NCI-H1417 treated with DMSO at 0.1 percent for 48 hours (cell line): Measurements from ENCODE around the gene ZBBX.

Source experiments
- DNase-seq: peaks from one replicate; lab custom pipeline; 2025; lab: John Stamatoyannopoulos, UW

The ZBBX gene

DNA sequence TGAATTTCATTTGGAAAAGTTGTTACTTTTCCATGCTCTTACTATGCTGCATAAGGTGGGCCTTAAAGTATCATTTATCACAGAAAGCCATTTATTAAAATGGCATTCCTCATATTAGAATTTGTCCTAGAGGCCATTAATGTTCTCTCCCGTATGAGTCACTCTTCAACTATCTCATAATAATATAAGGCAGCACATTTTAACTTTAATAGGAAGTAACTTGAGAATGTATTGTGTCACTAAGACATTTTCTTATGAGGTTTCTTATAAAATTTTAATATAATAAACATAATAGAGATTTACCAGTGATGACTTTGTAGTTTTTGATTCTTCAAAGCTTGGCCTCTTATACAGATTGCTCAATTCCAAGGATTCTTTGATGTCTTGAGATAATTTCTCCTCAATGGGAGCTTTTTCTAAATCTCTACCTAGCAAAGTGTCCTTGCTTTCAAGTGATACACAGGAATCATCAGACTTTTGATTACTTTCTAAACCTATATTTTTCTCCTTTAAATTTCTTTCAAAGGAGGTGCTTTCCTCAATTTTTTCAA lies 74.7 kb downstream of the ZBBX start:
- DNase-seq, result no peak

DNA sequence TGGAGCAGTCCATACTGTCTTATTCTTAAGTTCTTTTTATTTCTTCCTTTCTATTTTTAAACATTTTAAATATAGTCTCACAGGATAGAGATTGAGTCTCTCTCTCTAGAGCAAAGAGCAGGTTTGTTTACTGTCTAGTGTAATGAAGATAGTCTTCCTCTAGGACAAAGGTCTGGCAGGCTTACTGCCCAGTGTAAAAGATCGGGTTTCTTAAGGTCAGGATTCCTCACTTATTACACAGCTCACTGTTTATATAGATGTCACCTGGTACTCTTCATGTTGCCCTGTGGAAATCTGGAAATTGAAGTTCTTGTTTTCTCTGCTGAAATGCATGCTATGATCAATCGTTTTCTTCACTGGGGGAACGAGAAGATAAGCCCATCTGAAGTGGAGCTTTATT lies 76.0 kb downstream of the ZBBX start:
- DNase-seq, result no peak

DNA sequence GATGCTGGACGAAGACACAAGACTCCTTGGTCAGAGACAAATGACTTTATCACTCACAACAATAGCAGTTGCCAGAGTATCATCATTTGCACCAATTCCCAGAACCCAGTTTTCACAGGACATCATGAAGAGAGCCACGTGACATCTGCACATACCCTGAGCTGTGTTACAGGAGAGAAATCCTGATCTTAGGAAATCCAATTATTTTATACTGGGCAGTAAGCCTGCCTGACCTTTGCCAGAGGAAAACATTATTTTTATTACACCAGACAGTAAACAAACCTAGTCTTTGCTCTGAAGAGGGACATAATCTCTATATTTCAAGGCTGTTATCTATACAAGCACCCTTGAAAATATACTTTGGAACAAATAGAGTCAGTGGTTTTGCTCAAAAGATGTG lies 77.4 kb downstream of the ZBBX start:
- no peak for DNase-seq

DNA sequence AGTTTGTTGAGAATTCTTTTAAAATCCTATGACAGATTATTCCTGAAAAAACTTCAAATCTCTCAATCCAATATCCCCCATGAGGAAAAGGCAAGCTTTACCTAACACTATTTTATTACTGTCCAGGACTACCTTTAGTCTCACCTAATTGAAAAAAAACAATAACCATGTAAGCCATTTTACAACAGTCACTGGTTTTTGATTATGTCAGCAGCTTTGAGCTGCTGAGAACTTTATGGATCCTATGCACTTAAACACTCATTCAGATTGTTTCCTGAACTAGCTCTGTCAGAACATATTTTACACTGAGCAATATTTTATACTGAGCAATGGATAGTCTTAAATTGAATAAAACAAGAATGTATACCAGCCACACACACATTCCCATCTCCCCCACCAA lies 79.9 kb downstream of the ZBBX start:
- no peak for DNase-seq

DNA sequence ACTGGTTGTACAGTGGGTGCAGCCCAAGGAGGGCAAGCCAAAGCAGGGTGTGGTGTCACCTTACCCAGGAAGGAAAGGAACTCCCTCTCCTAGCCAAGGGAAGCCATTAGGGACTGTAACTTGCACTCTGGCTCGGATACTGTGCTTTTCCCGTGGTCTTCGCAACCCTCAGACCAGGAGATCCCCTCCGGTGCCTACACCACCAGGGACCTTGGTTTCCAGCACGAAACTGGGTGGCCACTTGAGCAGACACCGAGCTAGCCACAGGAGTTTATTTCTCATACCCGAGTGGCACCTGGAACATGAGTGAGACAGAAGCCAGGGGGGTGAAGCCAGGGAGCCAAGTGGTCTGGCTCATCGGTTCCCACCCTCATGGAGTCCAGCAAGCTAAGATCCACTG lies 90.7 kb downstream of the ZBBX start:
- DNase-seq, result no peak

DNA sequence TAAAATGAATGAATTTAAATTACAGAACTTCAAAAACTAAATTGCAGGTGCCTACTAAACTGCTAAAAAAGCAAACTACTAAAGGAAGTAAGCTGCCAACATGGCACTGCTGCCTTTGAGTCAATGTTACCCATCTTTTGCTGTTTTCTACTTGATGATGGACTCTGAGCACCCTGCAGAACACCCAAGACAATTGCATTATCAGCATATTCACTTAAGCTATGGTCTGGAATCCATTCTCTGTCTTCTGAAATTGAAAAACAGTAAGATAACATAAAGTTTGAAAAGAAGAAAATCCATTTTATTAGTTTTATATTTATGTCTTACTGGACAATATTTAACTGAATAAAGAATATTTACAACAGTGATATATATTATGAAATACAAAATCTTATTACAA lies 91.4 kb downstream of the ZBBX start:
- DNase-seq, result no peak

DNA sequence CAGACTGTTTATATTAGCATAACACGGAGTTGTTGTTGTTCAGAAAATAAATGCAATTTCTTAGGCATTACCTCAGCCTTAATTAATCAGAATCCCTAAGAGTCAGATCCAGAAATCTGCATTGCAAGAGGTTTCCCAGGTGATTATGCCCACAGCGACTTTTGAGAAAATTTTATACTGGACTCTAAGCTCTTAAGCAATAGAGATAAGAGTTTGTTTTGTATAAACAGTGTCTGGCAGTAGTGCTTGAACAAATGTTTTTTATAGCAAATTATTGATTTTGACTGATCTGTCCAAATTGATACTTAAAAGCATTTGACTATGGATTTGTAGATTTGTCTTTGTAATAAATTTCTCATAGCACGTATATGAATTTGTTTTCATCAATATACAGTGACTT lies 92.8 kb downstream of the ZBBX start:
- DNase-seq, result no peak

DNA sequence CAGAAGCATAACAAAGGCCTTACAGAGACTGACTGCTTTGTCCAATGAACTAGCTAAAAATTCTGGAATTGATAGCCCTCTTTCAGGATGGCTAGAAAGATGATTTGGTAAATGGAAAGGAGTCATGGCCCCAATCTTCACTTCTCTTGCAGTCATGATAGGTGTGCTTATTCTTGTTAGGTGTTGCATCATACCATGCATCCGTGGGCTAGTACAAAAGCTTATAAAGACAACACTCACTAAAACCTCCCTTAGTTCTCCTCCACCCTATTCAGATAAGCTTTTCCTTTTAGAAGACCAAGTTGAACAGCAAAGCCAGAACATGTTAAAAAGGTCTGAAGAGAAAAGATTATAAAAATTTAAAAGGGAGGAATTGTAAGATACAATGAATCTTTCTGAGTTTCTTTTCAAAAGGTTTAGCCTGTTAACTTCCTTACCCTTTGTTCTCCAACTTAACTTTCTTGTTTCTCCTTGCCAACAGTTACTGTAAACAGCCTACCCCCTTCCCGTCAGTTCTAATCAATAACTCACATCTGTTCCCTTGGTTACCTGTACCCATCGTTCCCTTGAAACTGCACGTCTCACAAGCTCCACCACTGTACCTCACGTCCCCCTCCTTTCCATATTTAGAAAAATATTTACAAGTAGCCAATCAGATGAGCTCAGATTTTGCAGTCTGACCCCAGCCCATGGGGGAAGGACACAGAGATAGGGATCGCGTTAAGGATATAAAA lies 105.8 kb downstream of the ZBBX start:
- DNase-seq, result no peak

DNA sequence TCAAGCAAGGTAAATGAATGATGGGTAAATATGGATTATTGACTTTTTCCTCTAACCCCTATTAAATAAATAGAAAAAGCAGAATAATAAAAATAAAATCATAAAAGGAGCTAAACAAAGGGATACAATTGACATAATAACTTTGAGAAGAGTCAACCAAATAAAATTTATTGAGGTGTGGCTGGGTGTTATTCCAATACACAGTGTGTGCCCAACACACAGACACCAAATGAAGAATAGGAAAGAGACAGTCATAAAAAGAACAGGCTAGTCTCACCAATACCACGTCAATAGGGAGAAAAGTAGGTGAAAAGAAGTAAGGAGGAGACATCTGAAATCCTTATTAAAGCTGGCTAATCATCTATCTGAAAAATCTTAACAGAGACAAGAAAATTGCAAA lies 127.1 kb downstream of the ZBBX start:
- no peak for DNase-seq

DNA sequence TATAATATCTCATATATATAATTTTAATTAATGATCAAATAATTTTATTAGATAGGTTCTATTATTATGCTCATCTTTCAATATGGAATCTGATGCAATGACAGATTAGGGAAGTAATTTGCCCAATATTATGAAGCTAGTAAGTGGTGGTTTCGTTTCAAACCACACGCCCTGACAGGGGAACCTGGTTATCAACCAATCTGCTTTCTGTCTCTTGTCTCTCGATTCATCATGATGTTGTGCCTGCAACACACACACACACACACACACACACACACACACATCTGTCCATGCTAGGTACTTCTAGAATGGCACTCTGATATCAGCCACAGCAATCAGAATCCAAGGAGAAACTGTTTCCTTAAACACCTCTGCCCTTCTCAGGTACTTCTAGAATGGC lies 128.4 kb downstream of the ZBBX start:
- no peak for DNase-seq

DNA sequence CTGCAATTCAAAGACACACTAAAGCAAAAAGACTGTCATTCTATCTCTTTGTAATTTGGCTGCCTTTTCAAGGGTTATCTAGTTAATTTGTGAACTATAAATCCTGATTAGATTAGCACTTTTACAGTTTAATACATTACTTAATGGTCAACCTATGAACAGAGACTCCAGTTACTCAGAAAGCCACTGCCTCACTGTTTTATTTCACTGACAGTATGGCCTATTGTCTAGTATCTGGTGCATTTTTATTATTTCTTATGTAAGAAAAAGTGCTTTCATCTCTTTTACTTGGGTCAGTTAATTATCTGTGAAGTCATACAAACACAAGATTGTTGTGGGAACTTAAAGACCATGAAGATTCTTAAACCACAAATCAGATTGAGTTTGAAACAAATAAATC lies 133.8 kb downstream of the ZBBX start:
- no peak for DNase-seq

DNA sequence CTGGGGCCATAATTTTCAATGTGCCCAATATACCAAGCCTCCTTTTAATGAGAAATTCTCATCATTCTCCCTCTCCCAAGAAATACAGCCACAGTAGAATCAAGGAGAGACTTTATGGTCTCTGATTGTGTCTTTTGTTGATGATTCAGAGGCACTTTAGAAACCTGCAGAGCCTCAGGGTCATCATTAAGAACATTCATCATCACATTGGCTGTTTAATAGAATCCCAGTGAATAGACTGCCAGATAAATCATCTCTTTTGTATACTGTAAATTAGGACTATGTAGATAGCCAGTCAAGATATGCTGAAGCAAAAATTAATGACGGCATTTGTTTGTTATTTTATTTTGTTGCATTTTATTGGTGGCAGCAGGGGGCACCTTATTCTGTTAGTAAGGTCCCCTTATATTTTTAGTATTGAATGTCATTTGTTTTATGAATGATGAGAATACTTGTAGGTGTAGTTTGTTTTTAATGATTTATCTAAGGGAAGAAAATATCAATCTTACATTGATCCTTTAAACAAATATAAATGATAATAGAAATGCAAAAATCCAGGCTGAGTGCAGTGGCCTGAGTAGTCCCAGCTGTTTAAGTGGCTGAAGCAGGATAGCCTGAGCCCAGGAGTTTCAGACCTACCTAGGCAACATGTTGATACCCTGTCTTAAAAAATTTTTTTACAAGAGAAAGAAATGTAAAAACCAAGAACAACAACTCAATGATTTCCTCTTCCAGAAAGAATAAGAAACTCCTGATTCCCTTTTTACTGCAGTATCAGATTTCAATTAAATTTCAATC lies 138.8 kb downstream of the ZBBX start:
- peak; percentile 11 for DNase-seq

DNA sequence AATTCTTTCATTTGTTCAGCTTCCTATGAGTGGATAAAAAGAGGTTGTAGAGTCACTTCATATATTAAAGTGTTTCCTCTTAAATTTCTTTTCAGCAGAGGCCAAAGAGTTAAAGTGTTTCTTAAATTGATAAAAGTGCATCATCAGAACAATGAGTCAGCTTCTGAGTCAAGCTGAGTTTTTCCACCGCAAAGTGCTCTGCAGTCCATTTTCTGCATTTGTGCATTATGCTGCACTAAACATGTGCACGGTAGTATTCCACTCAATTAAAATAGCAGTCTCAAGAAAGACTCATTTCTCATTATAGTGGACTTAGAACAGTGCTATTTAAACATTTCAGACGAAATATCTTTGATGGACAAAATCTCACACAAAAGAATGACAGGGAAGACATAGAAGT lies 152.0 kb downstream of the ZBBX start:
- no peak for DNase-seq

DNA sequence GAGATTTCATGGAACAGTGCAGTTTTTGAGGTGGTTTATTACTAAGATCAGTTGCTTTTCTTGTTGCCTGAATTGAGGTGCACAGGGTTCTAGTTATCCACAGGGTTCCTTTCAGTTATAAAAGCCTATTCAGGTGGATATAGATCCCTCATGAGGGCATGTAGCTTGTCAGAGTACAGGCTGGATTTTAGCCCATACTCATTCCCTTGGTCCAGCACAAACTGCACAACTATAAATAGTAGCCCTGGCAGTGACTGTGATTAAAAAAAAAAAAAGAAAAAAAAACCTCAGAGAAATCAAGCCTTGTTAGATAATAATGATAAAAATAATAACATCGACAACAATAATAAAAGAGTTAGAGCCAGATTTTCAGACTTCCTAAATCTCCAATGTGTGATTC lies 154.3 kb downstream of the ZBBX start:
- no peak for DNase-seq

DNA sequence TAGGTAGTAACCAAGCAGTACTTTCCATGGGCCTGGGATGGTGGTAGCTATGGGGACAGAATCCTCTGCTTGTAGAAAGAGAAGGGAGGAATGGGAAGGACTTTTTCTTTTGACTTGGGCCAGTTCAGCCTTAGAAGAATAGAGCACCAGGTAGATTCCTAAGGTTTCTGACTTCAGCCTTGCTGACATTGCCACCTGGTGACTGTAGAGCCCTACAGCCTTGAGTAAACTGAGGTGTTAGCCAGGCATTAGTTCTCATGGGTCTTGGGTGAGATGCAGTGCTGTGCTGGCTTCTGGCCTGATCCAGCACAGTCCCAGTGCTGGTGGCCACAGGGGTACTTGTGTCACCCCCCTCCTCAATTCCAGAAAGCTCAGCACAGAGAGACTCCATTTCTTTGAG lies 171.1 kb downstream of the ZBBX start:
- no peak for DNase-seq

DNA sequence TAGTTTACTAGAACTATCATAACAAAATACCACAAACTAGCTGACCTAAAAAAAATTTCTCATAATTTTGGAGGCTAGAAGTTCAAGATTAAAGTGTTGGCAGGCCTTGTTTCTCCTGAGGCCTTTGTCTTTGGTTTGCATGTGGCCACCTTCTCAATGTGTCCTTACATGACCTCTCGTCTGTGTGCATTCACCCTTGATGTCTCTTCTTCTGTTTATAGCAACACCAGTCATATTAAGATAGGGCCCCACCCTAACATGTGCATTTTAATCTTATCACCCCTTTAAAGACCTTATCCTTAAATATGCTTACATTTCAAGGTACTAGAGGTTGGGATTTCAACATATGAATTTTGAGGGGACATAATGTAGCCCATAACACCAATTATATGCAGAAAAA lies 177.0 kb downstream of the ZBBX start:
- no peak for DNase-seq

DNA sequence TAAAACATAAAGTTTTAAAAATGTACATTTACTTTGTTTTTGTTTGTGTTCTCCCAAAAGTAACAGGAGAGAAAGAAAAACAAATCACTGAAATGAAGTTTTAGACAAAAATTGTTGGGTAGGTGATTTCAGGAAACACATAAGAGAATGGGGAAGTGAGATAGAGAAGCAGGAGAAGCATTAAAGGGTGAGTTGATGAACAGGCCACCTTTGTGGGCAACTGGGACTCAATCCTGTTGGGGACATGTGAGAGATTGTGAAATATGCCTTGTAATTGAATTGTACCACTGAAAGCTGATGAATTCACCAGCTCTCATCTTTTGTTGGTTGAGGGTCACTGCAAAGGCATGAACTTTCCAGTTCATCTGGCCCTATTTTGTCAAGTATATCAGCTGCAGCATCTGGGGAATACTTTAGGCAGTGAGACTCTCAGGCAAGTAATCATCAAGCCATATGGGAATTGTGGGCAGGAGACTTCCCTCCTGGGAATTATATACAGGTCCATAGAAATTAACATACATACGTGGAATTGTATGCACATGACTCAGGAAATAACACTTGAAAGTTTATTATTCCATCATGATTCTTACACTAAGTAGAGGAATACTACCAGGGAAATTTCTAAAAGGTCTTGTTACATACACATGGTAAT lies 181.0 kb downstream of the ZBBX start:
- DNase-seq, result no peak
